ENCODE measurements around the gene ARHGAP26. TPM values are rescaled to one million over a fixed set of nuclear protein-coding genes. Genes with fewer than 3 reads are reported as not detected.

Gene ARHGAP26
- total RNA-seq, 1 experiment from 2014 or later = 65.5 TPM

GRCh38 chr5:142870532-142871362 lies 100.6 kb downstream of the ARHGAP26 start:
- H3K27me3 ChIP-seq (ENCODE audit: control insufficient read depth, insufficient read depth, low read length) = no peaks in the 10 kb centered on the region
- no peaks in the 10 kb centered on the region for H3K9me3 ChIP-seq (ENCODE audit: control insufficient read depth, insufficient read depth, low read depth, low read length)
- ATAC-seq (no peak), DNase-seq (ENCODE audit: low read depth, low spot score) (no peak)
- H3K4me1 ChIP-seq (ENCODE audit: control insufficient read depth, insufficient read depth, low read length) = peaks cover 77% of the 10 kb centered on the region
- no TSS peak for BruUV-seq (replicated peaks)
- H3K36me3 ChIP-seq (ENCODE audit: control insufficient read depth, insufficient read depth, low read length) = no peaks in the 10 kb centered on the region
- 0 out of 2 replicates have a peak overlapping the region, but pooled peaks have one; percentile 11 for H3K27ac ChIP-seq (ENCODE audit: low read length)
- TF ChIP-seq TCF7L2 (IDR thresholded peaks at IDR 0.05; ENCODE audit: low read depth, low read length) (no peak), CTCF (IDR thresholded peaks at IDR 0.05) (no peak), REST (IDR thresholded peaks at IDR 0.05; ENCODE audit: insufficient read depth in 1 of 2, low read depth in 2 of 2, low read length in 1 of 2) (no peak), SIN3A (IDR thresholded peaks at IDR 0.05; ENCODE audit: borderline replicate concordance, insufficient read depth, low read depth, low read length) (no peak), POLR2AphosphoS5 (IDR thresholded peaks at IDR 0.05; ENCODE audit: low read depth, low read length) (no peak)
- H3K4me3 ChIP-seq (ENCODE audit: low read depth in 2 of 2, low read length in 2 of 2) = no peak overlapping the region
- ChIA-PET POLR2A (no interaction called here), CTCF (interaction anchor here (0.7 kb wide), 1 partner anchor 9 kb away, joined by 3 read pairs; no protein-coding TSS in a partner anchor)
- in situ Hi-C loops (cut with HindIII; ENCODE audit: low pct_unique_long_range_greater_than_20kb, low sequenced_read_pairs) = no loop called here
- intact Hi-C loops (cut with micrococcal nuclease; ENCODE audit: unreplicated experiment) = loop anchor here (10.0 kb wide), 1 partner anchor 126 kb away; no protein-coding TSS in a partner anchor

- no peak for DNase-seq (ENCODE audit: low read depth, low spot score)
- intact Hi-C loops (cut with micrococcal nuclease; ENCODE audit: unreplicated experiment) (loop anchor here (10.0 kb wide), 1 partner anchor 127 kb away; no protein-coding TSS in a partner anchor), in situ Hi-C loops (cut with HindIII; ENCODE audit: low pct_unique_long_range_greater_than_20kb, low sequenced_read_pairs) (no loop called here)
- CTCF ChIA-PET = interaction anchor here (0.6 to 2.3 kb wide), 6 partner anchors 8 to 274 kb away, joined by 3 to 12 read pairs (median 4); no protein-coding TSS in a partner anchor
- Histone ChIP-seq H3K27me3 (ENCODE audit: control insufficient read depth, insufficient read depth, low read length) (no peaks in the 10 kb centered on the region), H3K9me3 (ENCODE audit: control insufficient read depth, insufficient read depth, low read depth, low read length) (no peaks in the 10 kb centered on the region), H3K4me1 (ENCODE audit: control insufficient read depth, insufficient read depth, low read length) (peaks cover 73% of the 10 kb centered on the region), H3K4me3 (ENCODE audit: low read depth in 2 of 2, low read length in 2 of 2) (no peak overlapping the region), H3K27ac (ENCODE audit: low read length) (no peak overlapping the region), H3K36me3 (ENCODE audit: control insufficient read depth, insufficient read depth, low read length) (no peaks in the 10 kb centered on the region)
- TF ChIP-seq TCF7L2 (IDR thresholded peaks at IDR 0.05; ENCODE audit: low read depth, low read length) (no peak), POLR2AphosphoS5 (IDR thresholded peaks at IDR 0.05; ENCODE audit: low read depth, low read length) (no peak), REST (IDR thresholded peaks at IDR 0.05; ENCODE audit: insufficient read depth in 1 of 2, low read depth in 2 of 2, low read length in 1 of 2) (no peak), CTCF (IDR thresholded peaks at IDR 0.05) (no peak), SIN3A (IDR thresholded peaks at IDR 0.05; ENCODE audit: borderline replicate concordance, insufficient read depth, low read depth, low read length) (no peak)
- POLR2A ChIA-PET = interaction anchor here (0.7 kb wide), 1 partner anchor 88 kb away, joined by 12 read pairs; no protein-coding TSS in a partner anchor
- no peak for ATAC-seq
- BruUV-seq (replicated peaks) = no TSS peak
Measured at GRCh38 chr5:142871363-142872193, 101.4 kb downstream of the ARHGAP26 start.
